Subcutaneous adipose tissue (tissue), 4 donors: Measurements from ENCODE around the gene POU5F1. TPM values are rescaled to one million over a fixed set of nuclear protein-coding genes. Genes with fewer than 3 reads are reported as not detected.

ENCODE experiments used
- CTCF ChIP-seq: fragments of 450-650 bp; IDR thresholded peaks from one replicate; pipeline ENCODE4 v1.5.1; 2016; ENCODE audit warnings: low read depth, mild to moderate bottlenecking, control low read depth, antibody characterized with exemption, moderate library complexity
- total RNA-seq, 4 donors: library from RNA; depleted of rRNA; stranded (reverse); fragments of >200 nt; gene quantifications; one replicate each; pipeline ENCODE4 v1.1.0, GENCODE V29; 2016

POU5F1 gene
- total RNA-seq, 4 donors from 2014 or later: 0.17 to 5.5 TPM; not detected in 2

GRCh38 chr6:31205638-31206037, 35.2 kb upstream of the POU5F1 start:
- TF ChIP-seq CTCF: no peak

GRCh38 chr6:31204751-31205145, 34.3 kb upstream of the POU5F1 start:
- no peak for TF ChIP-seq CTCF

- TF ChIP-seq CTCF: no peak
Measured at GRCh38 chr6:31203345-31203979, 33.0 kb upstream of the POU5F1 start.

- TF ChIP-seq CTCF: no peak
Measured at GRCh38 chr6:31202259-31203166, 32.0 kb upstream of the POU5F1 start.

GRCh38 chr6:31197559-31198305, 27.2 kb upstream of the POU5F1 start:
- no peak for TF ChIP-seq CTCF

GRCh38 chr6:31194061-31194834, 23.8 kb upstream of the POU5F1 start:
- no peak for TF ChIP-seq CTCF
